Upper lobe of left lung (tissue), 4 donors: ENCODE measurements around the gene FUT6.
"Not testable (repeated sequence)": the region's sequence is repeated elsewhere in the genome, so short reads cannot be mapped to it uniquely, and the experiment has no call there.

ENCODE experiments used
- POLR2A ChIP-seq, 4 donors: fragments of 450-650 bp; IDR thresholded peaks; one replicate each; pipeline ENCODE4 v1.5.1; 2016 to 2017; ENCODE audit warnings: antibody characterized with exemption in 4 of 4, mild to moderate bottlenecking in 2 of 4
- POLR2AphosphoS5 ChIP-seq, 2 donors: sonication (generic); formaldehyde crosslinking; IDR thresholded peaks; one replicate each; pipeline ENCODE4 v1.5.1; 2017; ENCODE audit warnings: antibody characterized with exemption in 2 of 2
- TF ChIP-seq, protein P1 (sequence below), 6 experiments: fragments of 450-650 bp in 4 of 6; fragments of 200-600 bp in 2 of 6; sonication (generic) in 2 of 6; IDR thresholded peaks; one replicate each; pipeline ENCODE4 v1.5.1; 2016 to 2019; ENCODE audit warnings: antibody characterized with exemption in 6 of 6

- not testable (repeated sequence) for TF ChIP-seq POLR2A, POLR2AphosphoS5 (IDR thresholded peaks at IDR 0.05)
- TF ChIP-seq, protein P1, sequence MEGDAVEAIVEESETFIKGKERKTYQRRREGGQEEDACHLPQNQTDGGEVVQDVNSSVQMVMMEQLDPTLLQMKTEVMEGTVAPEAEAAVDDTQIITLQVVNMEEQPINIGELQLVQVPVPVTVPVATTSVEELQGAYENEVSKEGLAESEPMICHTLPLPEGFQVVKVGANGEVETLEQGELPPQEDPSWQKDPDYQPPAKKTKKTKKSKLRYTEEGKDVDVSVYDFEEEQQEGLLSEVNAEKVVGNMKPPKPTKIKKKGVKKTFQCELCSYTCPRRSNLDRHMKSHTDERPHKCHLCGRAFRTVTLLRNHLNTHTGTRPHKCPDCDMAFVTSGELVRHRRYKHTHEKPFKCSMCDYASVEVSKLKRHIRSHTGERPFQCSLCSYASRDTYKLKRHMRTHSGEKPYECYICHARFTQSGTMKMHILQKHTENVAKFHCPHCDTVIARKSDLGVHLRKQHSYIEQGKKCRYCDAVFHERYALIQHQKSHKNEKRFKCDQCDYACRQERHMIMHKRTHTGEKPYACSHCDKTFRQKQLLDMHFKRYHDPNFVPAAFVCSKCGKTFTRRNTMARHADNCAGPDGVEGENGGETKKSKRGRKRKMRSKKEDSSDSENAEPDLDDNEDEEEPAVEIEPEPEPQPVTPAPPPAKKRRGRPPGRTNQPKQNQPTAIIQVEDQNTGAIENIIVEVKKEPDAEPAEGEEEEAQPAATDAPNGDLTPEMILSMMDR (IDR thresholded peaks at IDR 0.05): not testable (repeated sequence)
Observed at GRCh38 chr19:5841735-5842111, 2.2 kb upstream of the FUT6 start.
